ENCODE measurements around the gene MRPL16. TPM values are rescaled to one million over a fixed set of nuclear protein-coding genes. Genes with fewer than 3 reads are reported as not detected.
"Not testable (repeated sequence)": the region's sequence is repeated elsewhere in the genome, so short reads cannot be mapped to it uniquely, and the experiment has no call there.

The MRPL16 gene
- total RNA-seq, 1 experiment from 2014 or later: 55.0 TPM

DNA sequence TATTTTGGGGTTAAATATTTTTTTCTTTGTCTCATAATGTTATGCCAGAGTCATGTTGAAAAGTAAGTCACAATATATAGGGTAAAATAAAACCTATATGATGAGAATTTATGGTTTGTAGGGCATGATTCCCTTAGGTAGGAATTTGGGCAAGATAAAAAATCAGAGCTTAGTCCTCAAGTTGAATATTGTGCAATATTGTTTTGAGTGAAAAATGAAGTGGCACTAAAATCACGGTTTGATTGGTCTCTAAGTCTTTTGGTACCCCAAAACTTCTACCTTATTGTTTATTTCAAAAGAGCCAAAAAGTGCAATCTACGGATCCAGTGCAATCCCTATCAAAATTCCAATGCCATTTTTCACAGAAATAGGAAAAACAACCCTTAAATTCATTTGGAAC lies 1.6 kb upstream of the MRPL16 start:
- no peak for DNase-seq (ENCODE audit: low read depth)

DNA sequence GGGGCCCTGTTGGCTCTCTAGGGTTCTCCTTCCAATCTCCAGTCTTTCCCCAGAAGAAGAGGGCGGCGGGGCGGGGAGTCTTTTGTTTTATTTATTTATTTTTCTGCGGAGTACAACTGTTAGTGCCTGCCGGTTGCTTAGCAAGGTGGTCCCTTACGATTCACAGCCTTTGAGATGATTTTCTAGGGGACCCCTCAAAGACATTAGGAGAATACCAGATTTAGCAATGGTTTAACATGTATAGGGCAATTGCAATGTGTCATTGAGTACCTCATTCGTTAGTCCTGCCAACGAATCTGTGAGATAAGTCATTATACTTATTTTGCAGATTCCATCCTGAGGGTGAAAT lies 307 bp upstream of the MRPL16 start:
- DNase-seq (ENCODE audit: low read depth): no peak

DNA sequence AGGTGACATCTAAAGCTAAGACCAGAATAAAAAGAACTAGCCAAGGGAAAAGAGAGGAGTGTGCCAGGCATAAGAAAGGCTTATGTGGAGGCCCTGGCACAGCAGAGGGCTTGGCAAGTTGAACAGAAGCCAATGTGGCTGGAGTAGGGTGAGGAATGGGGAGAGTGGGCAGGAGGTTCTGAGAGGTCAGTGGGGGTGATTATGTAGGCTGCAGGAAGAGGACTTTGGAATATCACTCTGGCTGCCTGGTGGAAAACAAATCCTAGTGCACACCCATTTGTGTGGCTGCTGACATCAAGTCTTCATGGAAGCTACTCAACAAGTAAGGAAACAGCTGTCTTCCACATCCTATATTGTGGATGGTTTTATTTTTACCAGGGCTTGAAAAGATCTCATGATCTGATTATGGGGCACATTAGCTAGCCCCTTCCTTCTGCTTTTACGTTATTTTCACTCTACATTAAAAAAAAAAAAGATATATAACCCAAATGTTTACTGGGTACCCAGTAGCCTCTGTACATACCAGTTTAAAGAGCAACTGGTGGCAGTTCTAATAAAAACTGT lies 3.4 kb downstream of the MRPL16 start:
- DNase-seq (ENCODE audit: low read depth): no peak

DNA sequence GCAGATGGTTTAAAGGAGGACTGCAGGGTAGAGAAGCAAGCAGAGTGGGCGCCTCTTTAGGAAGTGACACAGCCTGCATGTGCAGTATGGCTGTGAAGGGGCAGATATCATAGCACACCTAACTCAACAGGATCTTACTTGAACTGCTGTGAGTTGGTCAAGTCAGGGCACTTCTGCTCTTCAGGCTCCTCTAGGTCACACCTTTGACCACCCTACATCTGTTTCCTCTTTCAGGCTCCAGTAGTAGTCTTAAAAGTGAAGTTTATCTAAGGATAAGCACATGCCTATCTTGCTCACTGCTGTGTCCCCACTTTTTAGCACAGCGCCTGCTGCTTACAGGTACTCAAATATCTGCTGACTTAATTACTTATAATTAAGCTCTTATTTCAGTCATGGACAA lies 6.5 kb downstream of the MRPL16 start:
- no peak for DNase-seq (ENCODE audit: low read depth)

DNA sequence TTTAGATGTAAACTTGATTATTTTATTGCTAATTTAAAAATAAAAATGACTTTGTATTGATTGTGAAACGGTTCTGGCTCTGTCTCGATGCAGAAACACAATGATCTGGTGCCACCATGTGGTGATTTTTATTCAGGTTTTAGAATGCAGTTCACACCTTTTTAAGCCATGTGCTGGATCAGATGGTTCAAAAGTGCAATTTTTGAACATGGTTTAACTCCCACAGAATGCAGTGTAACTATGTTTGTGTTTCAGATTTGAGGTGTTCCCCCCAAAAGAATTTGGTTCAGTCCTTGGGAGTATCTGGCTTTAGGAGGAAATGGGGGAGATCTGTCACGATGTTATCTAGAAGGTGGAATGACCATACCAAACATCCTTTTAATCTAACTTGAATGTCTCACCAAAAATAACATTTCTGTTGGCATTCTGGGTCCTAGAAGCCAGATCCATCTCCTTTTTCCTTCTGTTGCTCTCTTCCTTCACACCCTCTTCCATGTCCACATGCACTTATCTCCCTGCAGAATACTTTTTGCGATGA lies 7.9 kb downstream of the MRPL16 start:
- peak; percentile 40 for DNase-seq (ENCODE audit: low read depth)

DNA sequence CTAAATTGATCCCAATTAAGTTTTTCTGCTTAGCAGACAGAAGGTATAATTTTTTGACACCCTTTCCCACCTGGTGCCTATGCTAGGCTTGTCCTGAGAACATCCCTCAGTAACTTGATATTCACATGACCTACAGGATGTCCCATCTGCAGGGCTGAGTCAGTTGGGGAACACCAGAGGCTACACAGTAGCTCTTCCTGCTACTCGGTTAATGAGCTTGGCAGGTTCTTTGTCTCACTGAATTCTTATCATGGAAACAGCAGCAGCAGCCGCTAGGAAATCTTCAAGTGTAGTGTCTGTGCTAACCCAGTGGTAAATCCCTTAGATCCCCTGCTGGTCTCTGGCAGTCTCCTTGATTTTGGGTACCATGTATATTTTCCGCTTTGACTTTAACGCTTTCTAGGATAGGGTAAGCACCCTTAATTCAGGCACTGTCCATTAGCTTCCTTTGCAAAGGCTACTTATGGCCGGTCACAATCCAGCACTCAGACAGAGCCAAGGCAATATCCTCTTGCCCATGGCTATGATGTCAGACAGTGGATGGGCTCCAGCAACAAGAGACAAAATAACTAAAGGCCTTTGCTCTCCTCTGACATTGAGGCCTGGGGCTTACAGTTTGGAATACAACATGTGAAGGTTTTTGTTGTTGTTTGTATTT lies 8.5 kb downstream of the MRPL16 start:
- DNase-seq (ENCODE audit: low read depth): peak; percentile 31

DNA sequence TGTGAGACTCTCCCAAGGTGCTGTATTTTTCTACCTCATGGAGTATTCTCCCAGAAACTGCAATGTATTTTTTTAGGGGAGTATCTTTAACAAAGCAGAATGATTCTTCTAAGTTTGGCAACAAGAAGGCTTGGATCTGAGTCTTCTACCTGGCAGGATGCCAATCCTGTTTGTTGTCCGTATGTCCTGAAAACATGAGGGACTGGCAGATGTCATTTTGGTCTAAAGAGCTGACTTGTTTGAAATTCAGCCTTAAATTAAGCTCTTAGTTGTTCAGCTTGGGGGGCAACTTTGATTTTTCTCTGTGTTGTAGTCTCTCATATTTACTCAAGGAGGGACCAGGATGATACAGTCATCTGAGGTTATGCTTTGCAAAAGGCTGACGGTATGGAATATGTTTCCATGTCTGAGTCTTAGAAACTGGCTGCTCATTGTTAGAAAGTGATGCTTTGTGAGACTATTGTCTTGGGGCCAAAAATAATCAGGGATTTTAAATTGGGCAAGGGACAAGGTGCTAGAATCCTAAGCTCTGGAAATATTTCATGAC lies 9.3 kb downstream of the MRPL16 start:
- no peak for DNase-seq (ENCODE audit: low read depth)

DNA sequence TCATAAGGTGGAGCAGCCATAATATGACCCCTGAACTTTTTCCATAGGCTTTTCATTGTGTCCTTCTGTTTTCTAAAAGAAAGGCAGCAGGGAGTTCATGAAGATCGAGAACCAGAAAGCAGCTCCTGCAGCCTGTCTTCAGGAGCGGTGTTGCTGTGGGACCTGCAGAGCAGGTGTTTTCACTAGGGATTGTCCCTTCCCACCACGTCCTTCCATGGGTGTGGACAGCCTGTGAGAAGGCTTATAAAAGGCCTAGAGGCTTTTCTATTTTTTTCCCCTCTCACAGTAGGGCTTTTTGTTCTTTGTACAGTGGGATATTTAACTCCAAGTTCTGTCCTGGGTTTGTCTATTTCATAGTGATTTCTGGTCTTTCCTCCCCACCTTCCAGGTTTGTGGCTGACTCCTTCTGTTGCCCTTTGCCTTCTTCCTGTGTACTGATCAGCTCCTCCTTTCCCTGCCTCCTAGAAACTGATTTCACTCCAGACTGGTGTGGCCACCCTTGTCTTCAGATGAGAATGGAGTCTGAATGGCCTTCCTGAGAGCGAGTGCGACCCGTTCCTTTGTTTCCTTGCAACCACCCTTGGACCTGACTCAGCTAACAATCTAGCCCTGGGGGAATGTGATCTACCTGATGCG lies 10.1 kb downstream of the MRPL16 start:
- DNase-seq (ENCODE audit: low read depth): no peak

DNA sequence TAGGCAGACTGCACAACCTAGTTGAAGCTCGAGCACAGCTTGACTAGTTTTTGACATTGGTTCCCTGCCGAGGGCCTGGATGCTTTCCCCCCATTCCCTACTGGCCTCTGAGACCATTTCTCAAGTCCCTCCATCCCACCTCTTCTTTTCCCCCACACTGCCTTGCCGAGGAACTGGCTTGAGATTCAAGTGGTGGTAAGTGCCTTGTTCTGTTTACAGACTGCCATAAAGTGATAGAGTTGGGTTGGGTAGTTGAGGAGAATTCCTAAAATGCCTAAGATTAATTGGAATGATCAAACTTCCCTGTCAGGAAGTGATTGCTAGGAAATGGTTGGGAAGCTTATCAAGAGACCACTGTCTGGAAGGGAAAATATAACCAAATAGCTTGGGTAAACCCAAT lies 16.2 kb downstream of the MRPL16 start:
- no peak for DNase-seq (ENCODE audit: low read depth)

DNA sequence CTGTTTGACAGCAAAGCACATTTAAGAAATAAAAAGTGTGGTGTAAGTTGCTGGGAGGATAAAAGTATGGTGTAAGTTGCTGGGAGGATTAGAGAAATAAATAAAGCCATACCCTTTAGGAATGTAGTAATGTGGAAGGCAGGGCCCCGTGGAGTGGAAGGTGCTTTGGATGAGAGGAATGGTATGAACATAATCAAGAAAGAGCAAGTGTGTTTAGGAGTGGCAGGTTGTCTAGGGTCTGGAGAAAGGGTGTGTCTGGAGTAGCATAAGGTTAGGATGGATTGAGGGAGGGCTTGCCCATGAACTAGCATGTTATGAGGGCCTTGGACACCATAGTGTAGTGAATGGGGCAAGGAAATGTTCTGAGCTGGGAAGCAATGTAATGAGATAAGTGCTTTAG lies 18.1 kb downstream of the MRPL16 start:
- no peak for DNase-seq (ENCODE audit: low read depth)

DNA sequence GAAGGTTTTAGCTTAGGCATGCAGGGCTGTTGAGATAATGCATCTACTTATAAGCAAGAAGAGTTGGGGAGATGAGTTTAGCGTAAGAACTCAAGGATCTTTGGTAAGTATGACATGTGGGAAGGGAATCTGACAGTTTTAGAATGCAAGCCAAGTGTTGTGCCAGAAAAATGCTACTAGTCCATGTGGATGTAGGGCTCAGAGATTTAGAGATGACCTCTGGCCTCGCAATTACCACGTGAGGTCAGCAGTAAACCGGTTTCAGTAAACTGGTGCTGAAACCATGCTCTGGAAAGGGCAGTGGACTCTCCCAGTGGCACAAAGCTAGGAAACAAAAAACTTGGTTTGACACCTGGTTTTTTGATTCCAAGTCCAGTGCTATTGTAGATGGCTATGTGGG lies 18.9 kb downstream of the MRPL16 start:
- no peak for DNase-seq (ENCODE audit: low read depth)

DNA sequence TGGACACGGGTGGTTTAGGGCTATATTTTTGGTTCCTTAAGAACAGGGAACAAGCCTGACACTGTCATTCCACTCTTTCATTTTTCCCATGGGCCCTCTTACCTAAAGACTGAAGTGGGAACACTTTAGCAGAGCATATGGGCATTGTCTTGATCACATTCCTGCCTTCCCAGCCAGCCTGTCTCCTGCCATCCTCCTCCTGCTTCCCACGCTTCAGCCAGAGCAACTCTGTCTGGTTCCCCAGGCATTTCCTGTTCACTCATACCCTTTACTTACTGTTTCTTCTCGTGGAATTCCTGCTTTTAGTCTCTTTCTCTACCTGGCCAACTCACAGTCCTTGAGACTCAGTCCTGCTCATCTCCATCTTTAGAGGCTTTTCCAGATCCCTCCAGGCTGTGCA lies 22.8 kb downstream of the MRPL16 start:
- peak; percentile 76 for DNase-seq (ENCODE audit: low read depth)

DNA sequence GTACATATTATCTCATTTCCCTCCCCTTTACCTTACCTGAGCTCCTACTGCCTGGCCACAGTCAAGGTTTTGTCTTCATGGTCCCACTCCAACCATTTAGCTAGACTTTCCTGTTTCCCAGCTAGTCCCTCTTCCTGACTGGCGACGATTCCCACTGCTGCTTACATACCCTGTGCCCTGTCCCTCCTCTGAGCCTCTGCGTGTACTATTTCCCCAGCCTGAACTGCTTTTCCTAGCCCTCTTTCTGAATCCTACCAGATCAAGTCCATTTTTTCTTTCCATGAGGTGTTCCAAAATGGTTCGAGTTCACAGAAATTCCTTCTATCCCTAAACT lies 23.4 kb downstream of the MRPL16 start:
- DNase-seq (ENCODE audit: low read depth): no peak

DNA sequence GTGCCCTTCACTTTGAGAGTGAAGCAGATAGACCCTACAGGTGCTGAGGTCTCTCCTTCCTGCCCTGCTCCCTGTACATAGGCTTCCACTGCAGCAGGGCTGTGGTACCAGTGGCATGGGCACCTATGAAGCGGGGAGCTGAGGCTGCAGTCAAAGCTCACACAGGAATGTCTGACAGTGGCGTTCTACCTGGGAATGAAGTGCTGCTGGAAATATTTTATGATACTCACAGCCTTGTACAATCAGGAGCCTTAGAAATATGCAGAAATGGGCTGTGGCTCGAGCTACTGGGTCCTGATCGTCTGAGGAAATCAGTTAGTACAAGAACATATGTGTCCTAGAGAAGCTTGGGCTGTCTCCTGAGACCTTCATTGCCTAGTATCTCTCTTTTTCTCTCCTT lies 24.8 kb downstream of the MRPL16 start:
- DNase-seq (ENCODE audit: low read depth): no peak

DNA sequence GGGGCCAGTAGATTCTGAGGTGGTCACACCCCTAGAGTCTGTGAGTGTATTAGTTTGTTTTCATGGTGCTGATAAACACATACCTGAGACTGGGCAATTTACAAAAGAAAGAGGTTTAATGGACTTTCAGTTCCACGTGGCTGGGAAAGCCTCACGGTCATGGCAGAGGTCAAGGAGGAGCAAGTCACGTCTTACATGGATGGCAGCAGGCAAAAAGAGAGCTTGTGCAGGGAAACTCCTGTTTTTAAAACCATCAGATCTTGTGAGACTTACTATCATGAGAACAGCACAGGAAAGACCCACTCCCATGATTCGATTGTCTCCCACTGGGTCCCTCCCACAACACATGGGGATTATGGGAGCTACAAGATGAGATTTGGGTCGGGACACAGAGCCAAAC lies 26.1 kb downstream of the MRPL16 start:
- not testable (repeated sequence) for DNase-seq (ENCODE audit: low read depth)

DNA sequence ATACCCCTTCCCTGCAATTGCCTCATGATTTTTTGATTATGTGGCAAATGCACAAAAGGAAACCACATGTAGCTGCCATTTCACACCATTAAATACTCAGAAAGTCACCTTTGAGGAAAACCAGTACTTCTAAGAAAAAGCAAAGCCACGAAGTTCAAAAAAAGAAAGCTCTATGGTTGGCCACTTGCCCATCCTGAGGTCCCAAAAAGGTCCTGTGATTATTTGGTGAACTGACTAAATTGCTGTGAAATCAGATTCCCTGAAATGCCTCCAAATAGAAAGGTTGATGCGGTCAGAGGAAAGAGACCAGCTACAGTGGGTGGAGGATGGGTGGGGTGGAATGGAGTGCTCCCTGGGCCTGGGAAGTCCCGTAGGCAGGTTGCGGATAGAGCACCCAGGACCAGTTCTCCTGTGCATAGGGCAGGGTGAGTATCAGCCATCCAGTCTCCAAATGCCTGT lies 26.9 kb downstream of the MRPL16 start:
- DNase-seq (ENCODE audit: low read depth): no peak

DNA sequence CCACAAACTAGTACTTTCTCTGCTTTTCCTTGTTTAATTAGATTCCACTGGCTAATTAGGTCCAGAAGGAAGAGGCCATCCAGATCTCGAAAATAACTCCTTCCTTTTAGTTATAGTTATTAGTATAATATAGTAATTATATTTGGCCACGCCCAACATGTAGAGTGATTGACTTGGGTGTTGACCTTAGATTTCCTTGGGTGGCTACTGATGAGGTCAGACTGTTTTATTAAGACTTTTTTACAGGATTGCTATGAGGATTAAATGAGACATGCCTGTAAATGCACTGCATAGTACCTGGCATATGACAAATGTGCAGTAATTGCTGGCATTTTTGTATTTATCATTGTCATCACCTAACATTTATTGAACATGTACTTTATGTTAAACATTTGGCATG lies 28.5 kb downstream of the MRPL16 start:
- no peak for DNase-seq (ENCODE audit: low read depth)

DNA sequence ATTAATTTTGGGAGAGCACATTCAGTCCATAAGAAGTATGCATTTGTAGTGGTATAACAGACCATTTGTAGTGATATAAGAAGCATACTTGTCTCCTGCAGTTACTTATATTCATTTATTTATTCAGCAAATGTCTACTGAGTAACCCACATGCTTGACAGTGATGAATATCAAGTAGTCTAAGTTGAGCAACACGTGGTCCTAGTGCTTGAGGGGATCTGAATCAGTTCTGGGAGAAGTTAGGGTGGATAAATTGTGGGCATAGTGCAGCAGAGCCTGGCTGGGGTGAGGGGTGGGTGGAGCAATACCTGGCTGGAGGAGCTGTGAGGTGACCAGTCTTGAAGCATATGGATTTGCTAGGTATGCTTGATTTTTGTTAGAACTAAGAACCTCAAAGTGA lies 31.1 kb downstream of the MRPL16 start:
- no peak for DNase-seq (ENCODE audit: low read depth)

DNA sequence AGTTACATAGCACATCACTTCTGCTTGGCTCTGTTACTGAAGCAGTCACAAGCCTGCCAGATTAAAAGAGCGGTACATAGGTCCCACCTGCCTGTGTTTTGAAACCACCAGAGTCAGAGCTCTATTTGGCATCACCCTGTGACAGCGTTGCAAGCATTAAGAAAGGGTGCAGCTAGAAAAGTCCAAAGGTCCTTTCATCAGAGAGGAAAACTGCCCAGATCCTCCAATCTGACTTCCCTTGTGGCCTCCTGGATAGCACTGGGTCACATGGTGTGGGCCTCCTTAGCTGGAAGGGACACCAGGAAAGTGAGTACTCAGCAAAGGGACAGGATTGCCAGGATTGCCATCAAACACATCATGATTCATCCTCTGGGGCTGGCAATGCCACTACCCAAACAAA lies 32.5 kb downstream of the MRPL16 start:
- DNase-seq (ENCODE audit: low read depth): no peak

DNA sequence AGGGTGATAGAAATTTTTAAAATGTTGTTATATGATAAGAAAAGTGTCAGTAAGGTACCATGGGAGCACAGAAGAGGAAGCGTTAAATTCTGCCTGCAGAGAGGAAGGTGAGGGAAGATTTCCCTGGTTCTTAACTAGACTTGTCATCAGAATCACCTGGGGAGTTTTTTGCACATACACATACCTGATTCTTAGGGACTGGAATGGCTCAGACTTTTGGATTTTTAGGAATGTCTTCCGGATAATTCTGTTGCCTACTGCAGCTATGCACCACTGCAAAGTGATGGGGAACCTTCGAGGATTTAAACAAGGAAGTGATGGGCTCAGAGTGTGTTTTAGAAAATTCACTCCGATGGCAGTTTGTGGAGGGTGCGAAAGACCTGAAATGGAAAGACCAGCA lies 33.5 kb downstream of the MRPL16 start:
- DNase-seq (ENCODE audit: low read depth): no peak

DNA sequence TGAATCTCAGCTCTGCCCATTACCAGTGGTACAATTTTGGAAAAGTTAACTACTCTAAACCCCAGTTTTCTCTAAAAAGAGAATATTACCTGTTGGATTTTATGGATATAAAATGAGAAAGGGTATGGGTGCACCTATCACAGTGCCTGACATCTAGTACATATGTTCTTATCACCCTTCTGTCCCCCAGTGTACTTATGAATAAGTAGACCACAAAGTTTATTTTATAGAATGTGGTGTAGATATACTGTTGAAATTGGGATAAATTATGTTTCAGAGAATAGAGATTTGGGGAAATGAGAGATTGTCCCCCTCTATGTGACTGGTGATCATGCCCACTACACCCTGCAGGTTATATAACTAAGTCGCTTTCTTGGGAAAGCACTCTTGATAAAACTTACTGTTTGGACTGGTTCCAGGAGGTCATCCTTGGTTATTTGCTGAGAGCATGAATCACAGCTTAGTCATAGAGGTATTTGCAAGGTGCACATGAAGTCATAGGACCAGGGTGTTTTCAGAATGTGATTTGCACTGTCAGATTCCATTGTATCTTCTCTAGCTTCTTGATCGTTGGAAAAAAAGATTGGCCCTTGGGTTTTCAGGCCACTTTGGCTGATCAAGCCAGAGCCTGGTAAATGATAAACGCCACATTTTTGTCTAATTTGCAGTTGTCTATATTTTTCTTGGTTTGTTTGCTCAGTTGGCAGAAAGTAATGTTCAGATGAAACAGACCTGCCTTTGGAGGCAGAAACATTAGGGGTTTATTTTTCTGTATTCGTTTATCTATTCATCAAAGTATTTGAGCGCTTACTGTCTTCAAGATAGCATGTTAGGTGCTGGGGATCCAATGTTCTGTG lies 34.1 kb downstream of the MRPL16 start:
- DNase-seq (ENCODE audit: low read depth): peak; percentile 80

DNA sequence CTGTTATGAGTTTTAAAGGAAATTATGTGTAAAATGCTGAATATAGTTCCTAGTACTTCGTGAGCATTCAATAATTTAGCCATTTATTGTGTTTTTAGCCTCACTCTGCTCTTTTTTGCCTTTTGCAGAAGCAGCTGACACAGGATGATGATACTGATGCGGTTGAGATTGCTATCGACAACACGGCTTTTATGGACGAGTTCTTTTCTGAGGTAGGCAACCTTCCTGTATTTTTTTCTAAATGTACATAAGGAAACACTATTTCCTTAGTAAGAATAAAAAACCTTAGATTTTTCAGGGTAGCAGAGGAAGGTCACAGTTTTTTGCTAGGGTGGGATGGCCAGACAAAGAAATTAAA lies 37.5 kb downstream of the MRPL16 start:
- DNase-seq (ENCODE audit: low read depth): no peak

Measured in Daoy (cell line).